ENCODE data around the gene MATN1.
"Not testable (repeated sequence)": the region's sequence is repeated elsewhere in the genome, so short reads cannot be mapped to it uniquely, and the experiment has no call there.

DNA sequence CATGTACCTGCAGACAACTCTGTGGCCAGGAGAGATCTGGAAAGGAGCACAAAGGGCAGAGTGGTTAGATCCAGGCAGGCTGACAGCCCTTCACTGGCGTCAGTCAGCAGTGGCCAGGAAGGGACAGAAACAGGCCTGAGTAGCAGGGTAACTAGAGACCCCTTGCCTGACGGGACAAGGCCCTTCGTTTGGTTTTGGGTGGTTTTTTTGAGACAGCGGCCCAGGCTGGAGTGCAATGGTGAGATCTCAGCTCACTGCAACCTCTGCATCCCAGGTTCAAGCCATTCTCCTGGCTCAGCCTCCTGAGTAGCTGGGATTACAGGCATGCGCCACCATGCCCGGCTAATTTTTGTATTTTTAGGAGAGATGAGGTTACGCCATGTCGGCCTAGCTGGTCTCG is 34.9 kb downstream of the MATN1 start:
- TF ChIP-seq, protein P1, sequence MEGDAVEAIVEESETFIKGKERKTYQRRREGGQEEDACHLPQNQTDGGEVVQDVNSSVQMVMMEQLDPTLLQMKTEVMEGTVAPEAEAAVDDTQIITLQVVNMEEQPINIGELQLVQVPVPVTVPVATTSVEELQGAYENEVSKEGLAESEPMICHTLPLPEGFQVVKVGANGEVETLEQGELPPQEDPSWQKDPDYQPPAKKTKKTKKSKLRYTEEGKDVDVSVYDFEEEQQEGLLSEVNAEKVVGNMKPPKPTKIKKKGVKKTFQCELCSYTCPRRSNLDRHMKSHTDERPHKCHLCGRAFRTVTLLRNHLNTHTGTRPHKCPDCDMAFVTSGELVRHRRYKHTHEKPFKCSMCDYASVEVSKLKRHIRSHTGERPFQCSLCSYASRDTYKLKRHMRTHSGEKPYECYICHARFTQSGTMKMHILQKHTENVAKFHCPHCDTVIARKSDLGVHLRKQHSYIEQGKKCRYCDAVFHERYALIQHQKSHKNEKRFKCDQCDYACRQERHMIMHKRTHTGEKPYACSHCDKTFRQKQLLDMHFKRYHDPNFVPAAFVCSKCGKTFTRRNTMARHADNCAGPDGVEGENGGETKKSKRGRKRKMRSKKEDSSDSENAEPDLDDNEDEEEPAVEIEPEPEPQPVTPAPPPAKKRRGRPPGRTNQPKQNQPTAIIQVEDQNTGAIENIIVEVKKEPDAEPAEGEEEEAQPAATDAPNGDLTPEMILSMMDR (optimal IDR thresholded peaks at IDR 0.05 in 1 of 3, IDR thresholded peaks at IDR 0.05 in 1 of 3, conservative IDR thresholded peaks at IDR 0.05 in 1 of 3; ENCODE audit: extremely low read depth in 1 of 3, insufficient read depth in 2 of 3, low read length in 3 of 3) = not testable (repeated sequence)
- not testable (repeated sequence) for TF ChIP-seq EZH2 (IDR thresholded peaks at IDR 0.05; ENCODE audit: low read length)

Measured in keratinocyte (primary cell).